Activated naive CD4-positive, alpha-beta T cell treated with anti-CD3 and anti-CD28 coated beads, Interleukin-2, amount 10 ng/mL, durations not matched to agents 7 days and 5 days (primary cell): Measurements from ENCODE around the gene GPATCH2L.
A peak's percentile ranks its signal among the peaks of the same experiment; 100 is the strongest.

Source experiments
- CTCF ChIA-PET: fragments of 350-600 bp; sonication (Branson Sonifier 250); formaldehyde crosslinking; loops from one replicate; lab custom pipeline; 2021; ENCODE audit warnings: antibody characterized with exemption; lab: Charles Lee
- DNase-seq: peaks from one replicate; pipeline ENCODE4 v3.0.0-alpha.2; 2020
- H3K27ac Mint-ChIP-seq: one replicate; pipeline ENCODE4 v1.8.0; 2021; ENCODE audit warnings: mild to moderate bottlenecking, moderate library complexity, mixed read lengths
- H3K27me3 Mint-ChIP-seq: one replicate; pipeline ENCODE4 v1.8.0; 2021; ENCODE audit warnings: mild to moderate bottlenecking, mixed read lengths
- H3K36me3 Mint-ChIP-seq: one replicate; pipeline ENCODE4 v1.8.0; 2021; ENCODE audit warnings: mixed read lengths
- H3K4me1 Mint-ChIP-seq: one replicate; pipeline ENCODE4 v1.8.0; 2021; ENCODE audit warnings: mixed read lengths
- H3K4me3 Mint-ChIP-seq: one replicate; pipeline ENCODE4 v1.8.0; 2021; ENCODE audit warnings: mild to moderate bottlenecking, moderate library complexity, mixed read lengths
- H3K9me3 Mint-ChIP-seq: one replicate; pipeline ENCODE4 v1.8.0; 2021; ENCODE audit warnings: mixed read lengths

The GPATCH2L gene

DNA sequence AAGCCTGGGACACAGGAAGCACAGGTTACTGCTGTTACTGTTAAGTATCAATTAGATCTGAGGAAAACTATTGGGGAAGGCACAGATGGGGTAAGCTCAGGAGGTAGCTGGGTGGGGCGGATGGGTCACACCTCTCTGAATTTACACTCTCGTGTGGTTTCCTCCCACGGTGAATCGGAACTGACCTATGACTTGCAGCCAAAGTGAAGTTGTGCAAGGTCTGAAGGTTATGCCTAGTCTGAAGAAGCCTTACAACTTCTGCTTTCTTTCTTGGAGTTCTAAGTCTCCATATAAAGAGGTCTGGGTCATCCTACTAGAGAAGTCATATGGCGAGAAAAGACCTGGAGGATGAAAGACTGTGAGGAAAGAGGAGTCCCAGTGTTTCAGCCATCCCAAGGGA is 25.6 kb upstream of the GPATCH2L start:
- CTCF ChIA-PET, result no interaction called here
- no peak for DNase-seq
- Mint-ChIP-seq H3K36me3 (peaks cover 2% of the 10 kb centered on the region), H3K9me3 (no peaks in the 10 kb centered on the region), H3K27ac (no peak overlapping the region), H3K4me1 (no peaks in the 10 kb centered on the region), H3K4me3 (no peak overlapping the region), H3K27me3 (peaks cover 26% of the 10 kb centered on the region)

- CTCF ChIA-PET, result no interaction called here
- no peak overlapping the region for H3K4me3 Mint-ChIP-seq
- peaks cover 2% of the 10 kb centered on the region for H3K36me3 Mint-ChIP-seq
- H3K27ac Mint-ChIP-seq, result no peak overlapping the region
- DNase-seq, result no peak
- peaks cover 54% of the 10 kb centered on the region for H3K27me3 Mint-ChIP-seq
- H3K4me1 Mint-ChIP-seq, result no peaks in the 10 kb centered on the region
- no peaks in the 10 kb centered on the region for H3K9me3 Mint-ChIP-seq
Measured at GRCh38 chr14:76129851-76130576, 21.7 kb upstream of the GPATCH2L start.

- Mint-ChIP-seq H3K27me3 (peaks cover 61% of the 10 kb centered on the region), H3K36me3 (peaks cover 2% of the 10 kb centered on the region), H3K4me1 (no peaks in the 10 kb centered on the region), H3K27ac (no peak overlapping the region), H3K4me3 (no peak overlapping the region), H3K9me3 (no peaks in the 10 kb centered on the region)
- CTCF ChIA-PET, result no interaction called here
- no peak for DNase-seq
Measured at GRCh38 chr14:76131071-76131965, 20.4 kb upstream of the GPATCH2L start.

DNA sequence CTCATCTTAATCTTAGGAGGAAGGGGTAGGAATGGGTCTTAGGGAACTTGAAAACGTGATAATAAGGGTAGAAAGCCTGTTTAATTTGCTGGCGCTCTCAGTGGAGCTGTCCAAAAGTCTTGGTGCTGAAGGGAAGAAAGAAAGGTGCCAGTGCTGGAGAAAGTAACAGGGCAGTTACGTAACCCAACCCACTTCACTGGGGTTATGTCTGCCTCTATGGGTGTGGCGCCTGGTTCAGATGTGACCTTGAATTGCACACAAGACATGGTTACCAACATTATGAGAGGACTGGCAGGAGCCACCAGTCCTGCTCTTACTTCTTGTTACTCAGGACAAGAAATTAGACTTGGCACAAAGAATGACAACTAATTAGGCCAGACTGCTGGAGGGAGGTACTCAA is 18.6 kb upstream of the GPATCH2L start:
- H3K9me3 Mint-ChIP-seq, result no peaks in the 10 kb centered on the region
- H3K4me1 Mint-ChIP-seq, result peaks cover 2% of the 10 kb centered on the region
- peaks cover 71% of the 10 kb centered on the region for H3K27me3 Mint-ChIP-seq
- peak; percentile 45 for DNase-seq
- H3K27ac Mint-ChIP-seq, result no peak overlapping the region
- CTCF ChIA-PET, result no interaction called here
- H3K36me3 Mint-ChIP-seq, result peaks cover 2% of the 10 kb centered on the region
- H3K4me3 Mint-ChIP-seq, result no peak overlapping the region

GRCh38 chr14:76134231-76134630 is 17.5 kb upstream of the GPATCH2L start:
- Mint-ChIP-seq H3K36me3 (peaks cover 3% of the 10 kb centered on the region), H3K4me1 (peaks cover 6% of the 10 kb centered on the region), H3K27ac (no peak overlapping the region), H3K4me3 (no peak overlapping the region), H3K9me3 (no peaks in the 10 kb centered on the region), H3K27me3 (peaks cover 82% of the 10 kb centered on the region)
- no peak for DNase-seq
- CTCF ChIA-PET, result no interaction called here

DNA sequence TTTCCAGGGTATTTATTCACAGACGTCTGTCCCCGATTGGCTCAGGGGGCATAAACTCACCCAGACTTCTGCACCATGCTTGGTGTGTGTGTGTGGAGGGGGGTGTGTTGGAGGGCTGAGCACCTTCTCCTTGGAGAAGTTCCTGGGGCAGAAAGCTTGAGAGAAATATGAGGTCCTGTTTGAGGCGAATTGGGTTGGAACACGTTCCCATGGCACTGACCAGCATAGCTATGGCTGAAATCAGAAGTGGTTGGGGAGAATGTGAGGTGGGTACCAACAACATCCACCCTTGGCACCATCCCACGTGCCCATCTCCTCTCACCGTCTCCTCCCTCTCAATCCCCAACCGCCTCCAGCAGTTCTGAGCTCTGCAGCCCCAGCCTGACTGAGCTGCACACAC is 16.0 kb upstream of the GPATCH2L start:
- Mint-ChIP-seq H3K27ac (no peak overlapping the region), H3K4me1 (peaks cover 6% of the 10 kb centered on the region)
- CTCF ChIA-PET, result no interaction called here

GRCh38 chr14:76136476-76137110 is 15.1 kb upstream of the GPATCH2L start:
- CTCF ChIA-PET, result no interaction called here
- peaks cover 2% of the 10 kb centered on the region for H3K36me3 Mint-ChIP-seq

More for the DNA sequence above, 16.0 kb upstream of the GPATCH2L start:
- DNase-seq, result no peak
- no peak overlapping the region for H3K4me3 Mint-ChIP-seq
- no peaks in the 10 kb centered on the region for H3K9me3 Mint-ChIP-seq
- peaks cover 3% of the 10 kb centered on the region for H3K36me3 Mint-ChIP-seq
- H3K27me3 Mint-ChIP-seq, result peaks cover 88% of the 10 kb centered on the region

DNA sequence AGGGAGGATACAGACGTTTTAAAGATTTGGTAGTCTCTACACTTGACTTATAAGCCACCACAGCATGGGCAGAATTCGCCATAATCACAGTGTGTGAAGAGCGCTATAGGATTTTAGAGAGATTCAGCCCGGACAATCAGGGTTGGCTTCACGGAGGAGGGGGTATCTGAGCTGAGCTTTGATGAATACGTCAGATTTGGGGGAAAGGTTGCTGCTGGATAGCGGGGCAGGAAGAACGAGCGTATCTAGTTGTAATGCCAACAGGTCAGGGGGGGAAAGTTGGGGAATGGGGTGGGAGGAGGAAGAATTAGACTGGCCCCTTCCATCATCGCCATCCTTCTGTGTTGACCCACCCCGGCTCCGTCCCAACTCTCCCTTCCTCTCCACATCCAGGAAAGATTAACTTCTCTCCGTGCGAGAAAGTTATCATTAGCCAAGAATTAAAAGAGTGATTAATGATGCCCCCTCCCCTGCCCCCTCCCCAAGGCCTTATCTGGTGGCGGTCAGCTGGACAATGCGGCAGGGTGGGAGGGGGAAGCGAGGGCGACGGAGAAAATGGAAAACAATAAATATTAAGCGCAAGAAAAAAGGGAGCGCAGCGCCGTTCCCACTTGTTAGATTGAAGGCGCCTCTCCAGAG is 13.5 kb upstream of the GPATCH2L start:
- Mint-ChIP-seq H3K4me3 (no peak overlapping the region), H3K4me1 (peaks cover 6% of the 10 kb centered on the region), H3K27ac (peak overlapping the region; percentile 9), H3K27me3 (peaks cover 82% of the 10 kb centered on the region), H3K9me3 (peaks cover 2% of the 10 kb centered on the region), H3K36me3 (peaks cover 2% of the 10 kb centered on the region)
- no peak for DNase-seq
- CTCF ChIA-PET, result no interaction called here

More at GRCh38 chr14:76136476-76137110, 15.1 kb upstream of the GPATCH2L start:
- H3K4me1 Mint-ChIP-seq, result peaks cover 6% of the 10 kb centered on the region
- H3K27me3 Mint-ChIP-seq, result peaks cover 84% of the 10 kb centered on the region
- H3K27ac Mint-ChIP-seq, result no peak overlapping the region
- no peak overlapping the region for H3K4me3 Mint-ChIP-seq
- H3K9me3 Mint-ChIP-seq, result no peaks in the 10 kb centered on the region
- no peak for DNase-seq

DNA sequence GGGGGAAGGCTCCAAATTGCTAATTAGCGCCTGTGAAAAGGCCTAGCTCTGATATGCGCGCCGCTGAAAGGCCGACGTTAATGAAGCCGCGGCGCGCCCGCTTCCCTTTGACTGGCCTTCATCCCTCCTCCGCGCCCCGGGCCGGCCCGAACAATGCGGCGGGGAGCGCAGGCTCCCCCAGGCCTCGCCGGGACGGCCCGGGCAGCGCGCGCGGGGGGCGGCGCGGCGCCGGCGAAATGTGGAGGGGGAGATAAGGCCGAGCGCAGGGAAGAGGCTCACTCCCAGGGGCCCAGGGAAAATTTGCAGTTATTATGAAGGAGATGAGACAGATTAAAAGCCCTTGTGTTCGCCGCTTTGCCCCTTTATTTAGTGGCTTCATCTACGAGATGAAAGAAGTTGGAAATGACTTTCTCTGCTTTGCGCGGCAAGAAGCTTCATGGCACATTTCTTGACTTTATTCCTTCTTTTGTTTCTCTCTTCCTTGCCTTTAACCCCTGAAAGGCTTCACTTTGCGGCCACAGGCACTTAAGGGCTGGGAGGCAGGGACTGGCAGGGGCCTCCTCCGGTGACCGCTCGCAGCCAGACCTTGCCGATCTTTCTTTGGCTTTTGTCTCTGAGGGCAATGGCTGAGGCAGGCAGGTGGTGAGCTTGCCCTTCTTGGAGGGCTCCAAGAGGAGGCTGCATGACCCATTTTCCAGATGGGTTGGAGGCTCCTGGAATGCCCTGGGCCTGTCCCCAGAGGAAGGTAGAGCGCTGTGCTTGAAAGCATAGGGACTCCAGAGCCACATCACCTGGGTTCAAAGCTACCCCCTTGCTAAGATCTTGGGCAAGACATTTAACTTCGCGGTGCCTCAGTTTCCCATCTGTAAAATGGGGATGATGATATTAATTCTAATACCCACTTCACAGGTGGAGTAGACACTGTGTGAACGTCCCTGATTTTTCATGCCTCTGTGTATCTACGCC is 12.7 kb upstream of the GPATCH2L start:
- Mint-ChIP-seq H3K27me3 (peaks cover 75% of the 10 kb centered on the region), H3K4me1 (peaks cover 6% of the 10 kb centered on the region), H3K36me3 (peaks cover 2% of the 10 kb centered on the region), H3K9me3 (peaks cover 5% of the 10 kb centered on the region), H3K4me3 (no peak overlapping the region), H3K27ac (no peak overlapping the region)
- DNase-seq, result no peak
- CTCF ChIA-PET, result no interaction called here

DNA sequence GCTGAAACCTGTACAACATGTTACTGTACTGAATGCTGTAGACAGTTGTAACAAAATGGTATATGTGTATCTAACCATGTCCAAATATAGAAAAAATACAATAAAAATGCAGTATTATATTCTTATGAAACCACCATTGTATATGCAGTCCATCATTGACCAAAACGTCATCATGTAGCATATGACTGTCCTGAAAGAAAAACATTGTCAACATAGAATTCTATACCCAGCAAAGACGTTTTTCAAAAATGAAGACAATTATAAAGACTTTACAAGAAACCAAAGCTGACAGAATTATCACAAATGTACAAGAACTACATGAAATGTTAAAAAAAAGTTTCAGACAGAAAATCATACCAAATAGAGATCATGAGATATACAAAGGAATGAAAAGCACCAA is 8.1 kb upstream of the GPATCH2L start:
- CTCF ChIA-PET, result no interaction called here
- H3K27me3 Mint-ChIP-seq, result peaks cover 41% of the 10 kb centered on the region

DNA sequence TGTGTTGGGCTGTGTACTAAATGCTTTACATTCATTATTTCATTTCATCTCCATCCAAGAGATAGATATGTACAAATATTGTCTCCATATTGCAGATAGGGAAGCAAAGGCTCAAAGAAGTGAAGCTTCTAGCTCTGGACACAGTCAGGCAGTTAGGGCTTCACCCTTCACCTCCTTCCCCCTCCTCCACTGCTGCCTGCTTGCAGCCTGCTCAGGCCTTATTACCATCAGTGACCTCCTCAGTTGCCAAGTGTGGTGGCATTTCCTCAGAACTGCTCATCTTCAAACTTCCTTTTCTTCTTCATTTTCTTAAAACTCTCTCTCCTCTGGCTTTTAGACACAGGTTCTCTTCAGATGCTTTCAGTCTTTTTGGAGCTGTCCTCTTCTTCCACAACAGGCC is 4.7 kb upstream of the GPATCH2L start:
- CTCF ChIA-PET, result no interaction called here
- H3K9me3 Mint-ChIP-seq, result peaks cover 12% of the 10 kb centered on the region
- H3K4me3 Mint-ChIP-seq, result no peak overlapping the region
- H3K4me1 Mint-ChIP-seq, result peaks cover 8% of the 10 kb centered on the region
- no peak for DNase-seq
- H3K27ac Mint-ChIP-seq, result no peak overlapping the region
- H3K36me3 Mint-ChIP-seq, result peaks cover 4% of the 10 kb centered on the region
- peaks cover 22% of the 10 kb centered on the region for H3K27me3 Mint-ChIP-seq

More for the DNA sequence above, 8.1 kb upstream of the GPATCH2L start:
- Mint-ChIP-seq H3K4me3 (no peak overlapping the region), H3K9me3 (peaks cover 10% of the 10 kb centered on the region), H3K4me1 (peaks cover 2% of the 10 kb centered on the region), H3K27ac (no peak overlapping the region), H3K36me3 (peaks cover 2% of the 10 kb centered on the region)
- no peak for DNase-seq

- Mint-ChIP-seq H3K4me1 (peaks cover 29% of the 10 kb centered on the region), H3K4me3 (no peak overlapping the region), H3K27ac (no peak overlapping the region), H3K27me3 (peaks cover 26% of the 10 kb centered on the region), H3K36me3 (peaks cover 18% of the 10 kb centered on the region), H3K9me3 (peaks cover 5% of the 10 kb centered on the region)
- DNase-seq, result no peak
- CTCF ChIA-PET, result no interaction called here
Measured at GRCh38 chr14:76149196-76149595, 2.5 kb upstream of the GPATCH2L start.

- CTCF ChIA-PET, result no interaction called here
- Mint-ChIP-seq H3K36me3 (peaks cover 43% of the 10 kb centered on the region), H3K27ac (peak overlapping the region; percentile 97), H3K4me1 (peaks cover 60% of the 10 kb centered on the region), H3K4me3 (peak overlapping the region; percentile 98), H3K9me3 (peaks cover 2% of the 10 kb centered on the region), H3K27me3 (peaks cover 14% of the 10 kb centered on the region)
- peak; percentile 90 for DNase-seq
Measured at GRCh38 chr14:76152333-76152681, 585 bp downstream of the GPATCH2L start.
